ENCODE data around the gene PAPOLA. TPM values are rescaled to one million over a fixed set of nuclear protein-coding genes. Genes with fewer than 3 reads are reported as not detected.

Gene PAPOLA
- total RNA-seq, 1 experiment from 2014 or later: 207 TPM

DNA sequence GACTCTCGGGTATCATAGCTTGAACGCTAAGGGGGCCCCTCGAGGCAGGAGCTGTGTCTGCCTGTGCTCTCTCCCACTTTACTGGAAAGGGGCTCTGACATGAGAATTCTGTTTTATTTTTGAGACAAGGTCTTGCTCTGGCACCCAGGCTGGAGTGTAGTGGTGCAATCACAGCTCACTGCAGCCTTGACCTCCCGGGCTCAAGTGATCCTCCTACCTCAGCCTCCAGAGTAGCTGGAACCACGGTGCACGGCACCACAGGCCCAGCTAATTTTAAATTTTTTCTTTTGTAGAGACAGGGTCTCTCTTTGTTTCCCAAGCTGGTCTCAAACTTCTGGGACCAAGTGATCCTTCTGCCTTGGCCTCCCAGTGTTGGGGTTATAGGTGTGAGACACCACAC lies 77.7 kb downstream of the PAPOLA start:
- POLR2A ChIA-PET: no interaction called here
- no peaks in the 10 kb centered on the region for H3K27me3 Mint-ChIP-seq (ENCODE audit: insufficient read depth, unreplicated experiment)

GRCh38 chr14:96580566-96580965 lies 78.4 kb downstream of the PAPOLA start:
- DNase-seq: no peak

More for the DNA sequence above, 77.7 kb downstream of the PAPOLA start:
- CTCF ChIA-PET: no interaction called here
- intact Hi-C loops (cut with micrococcal nuclease; ENCODE audit: unreplicated experiment): no loop called here
- Mint-ChIP-seq H3K36me3 (ENCODE audit: insufficient read depth, unreplicated experiment) (peaks cover 9% of the 10 kb centered on the region), H3K4me1 (ENCODE audit: low read depth, unreplicated experiment) (no peaks in the 10 kb centered on the region), H3K4me3 (ENCODE audit: unreplicated experiment) (no peak overlapping the region), H3K27ac (ENCODE audit: unreplicated experiment) (no peak overlapping the region), H3K9me3 (ENCODE audit: unreplicated experiment) (no peaks in the 10 kb centered on the region)
- Histone ChIP-seq H3K9me3 (no peaks in the 10 kb centered on the region), H3K36me3 (ENCODE audit: control insufficient read depth, insufficient read depth, low read length) (no peaks in the 10 kb centered on the region), H3K27me3 (replicated peaks; ENCODE audit: control insufficient read depth, insufficient read depth, low read length) (no peaks in the 10 kb centered on the region), H3K4me3 (ENCODE audit: low read depth, low read length) (no peak overlapping the region), H3K4me1 (no peaks in the 10 kb centered on the region)
- TF ChIP-seq CTCF (IDR thresholded peaks at IDR 0.05; ENCODE audit: insufficient read depth in 1 of 2, low read depth in 1 of 2, low read length in 1 of 2, severe bottlenecking in 1 of 2, unreplicated experiment in 1 of 2): no peak
- DNase-seq: no peak
- BruUV-seq (replicated peaks): no TSS peak

DNA sequence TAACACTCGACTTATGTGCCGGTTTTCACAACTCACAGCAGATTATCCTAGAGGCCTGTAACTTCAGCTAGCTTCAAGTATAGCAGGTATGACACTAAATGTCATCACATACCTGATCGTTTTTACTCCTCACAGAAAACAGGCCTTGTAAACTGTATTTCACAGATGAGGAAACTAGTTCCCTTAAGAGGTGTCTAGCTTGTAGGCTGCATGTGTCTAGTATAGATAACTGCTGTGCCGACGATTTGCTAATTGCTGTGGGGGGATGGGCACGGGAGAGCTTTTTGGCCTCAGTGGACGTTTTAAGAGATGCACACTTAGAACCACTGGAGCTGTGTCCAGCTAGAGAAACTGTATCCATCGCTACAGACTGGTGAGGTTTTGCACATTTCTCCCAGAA lies 78.8 kb downstream of the PAPOLA start:
- Histone ChIP-seq H3K27me3 (replicated peaks; ENCODE audit: control insufficient read depth, insufficient read depth, low read length) (no peaks in the 10 kb centered on the region), H3K4me3 (ENCODE audit: low read depth, low read length) (no peak overlapping the region), H3K4me1 (no peaks in the 10 kb centered on the region), H3K36me3 (ENCODE audit: control insufficient read depth, insufficient read depth, low read length) (no peaks in the 10 kb centered on the region), H3K9me3 (no peaks in the 10 kb centered on the region)
- no peak for DNase-seq
- no TSS peak for BruUV-seq (replicated peaks)
- ChIA-PET POLR2A (no interaction called here), CTCF (no interaction called here)
- H3K27me3 Mint-ChIP-seq (ENCODE audit: insufficient read depth, unreplicated experiment): peaks cover 7% of the 10 kb centered on the region
- no peak overlapping the region for H3K4me3 Mint-ChIP-seq (ENCODE audit: unreplicated experiment)
- TF ChIP-seq CTCF (IDR thresholded peaks at IDR 0.05; ENCODE audit: insufficient read depth in 1 of 2, low read depth in 1 of 2, low read length in 1 of 2, severe bottlenecking in 1 of 2, unreplicated experiment in 1 of 2): no peak
- no peak overlapping the region for H3K27ac Mint-ChIP-seq (ENCODE audit: unreplicated experiment)
- intact Hi-C loops (cut with micrococcal nuclease; ENCODE audit: unreplicated experiment): no loop called here
- peaks cover 3% of the 10 kb centered on the region for H3K36me3 Mint-ChIP-seq (ENCODE audit: insufficient read depth, unreplicated experiment)
- H3K9me3 Mint-ChIP-seq (ENCODE audit: unreplicated experiment): no peaks in the 10 kb centered on the region
- no peaks in the 10 kb centered on the region for H3K4me1 Mint-ChIP-seq (ENCODE audit: low read depth, unreplicated experiment)

More at GRCh38 chr14:96580566-96580965, 78.4 kb downstream of the PAPOLA start:
- ChIA-PET CTCF (no interaction called here), POLR2A (no interaction called here)
- Histone ChIP-seq H3K4me1 (no peaks in the 10 kb centered on the region), H3K27me3 (replicated peaks; ENCODE audit: control insufficient read depth, insufficient read depth, low read length) (no peaks in the 10 kb centered on the region), H3K4me3 (ENCODE audit: low read depth, low read length) (no peak overlapping the region), H3K9me3 (no peaks in the 10 kb centered on the region), H3K36me3 (ENCODE audit: control insufficient read depth, insufficient read depth, low read length) (no peaks in the 10 kb centered on the region)
- no peaks in the 10 kb centered on the region for H3K4me1 Mint-ChIP-seq (ENCODE audit: low read depth, unreplicated experiment)
- no peak for TF ChIP-seq CTCF (IDR thresholded peaks at IDR 0.05; ENCODE audit: insufficient read depth in 1 of 2, low read depth in 1 of 2, low read length in 1 of 2, severe bottlenecking in 1 of 2, unreplicated experiment in 1 of 2)
- H3K36me3 Mint-ChIP-seq (ENCODE audit: insufficient read depth, unreplicated experiment): peaks cover 5% of the 10 kb centered on the region
- no TSS peak for BruUV-seq (replicated peaks)
- H3K9me3 Mint-ChIP-seq (ENCODE audit: unreplicated experiment): no peaks in the 10 kb centered on the region
- H3K4me3 Mint-ChIP-seq (ENCODE audit: unreplicated experiment): no peak overlapping the region
- H3K27ac Mint-ChIP-seq (ENCODE audit: unreplicated experiment): no peak overlapping the region
- intact Hi-C loops (cut with micrococcal nuclease; ENCODE audit: unreplicated experiment): no loop called here
- H3K27me3 Mint-ChIP-seq (ENCODE audit: insufficient read depth, unreplicated experiment): peaks cover 6% of the 10 kb centered on the region

Measured in Caco-2 (cell line).